PC-3 (cell line): Measurements from ENCODE around the gene ADSS1.

Source experiments
- EZH2phosphoT487 ChIP-seq: fragments of 300-600 bp; sonication (generic); IDR thresholded peaks from 2 replicates; pipeline ENCODE4 v1.6.1; 2018; ENCODE audit warnings: mild to moderate bottlenecking, antibody characterized with exemption, low read length, borderline replicate concordance
- TF ChIP-seq, protein P1 (sequence below): fragments of 300-600 bp; sonication (generic); conservative IDR thresholded peaks from 2 replicates; pipeline ENCODE4 v1.5.1; 2017; ENCODE audit warnings: antibody characterized with exemption, low read depth, mild to moderate bottlenecking, low read length

DNA sequence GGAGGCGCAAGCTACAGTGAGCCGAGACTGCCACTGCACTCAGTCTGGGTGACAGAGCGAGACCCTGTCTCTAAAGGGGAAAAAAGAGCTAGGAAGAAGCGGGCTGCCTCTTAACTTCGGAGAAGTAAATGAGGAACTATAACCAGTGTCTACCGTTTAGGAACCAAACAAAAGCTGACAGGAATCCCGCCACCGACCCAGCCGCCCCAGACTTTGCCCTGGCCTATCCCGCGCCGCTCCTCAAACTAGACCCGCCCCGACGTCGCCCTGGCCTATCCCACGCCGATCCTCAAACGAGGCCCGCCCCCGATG is 28.4 kb downstream of the ADSS1 start:
- no peak for TF ChIP-seq EZH2phosphoT487
- TF ChIP-seq, protein P1, sequence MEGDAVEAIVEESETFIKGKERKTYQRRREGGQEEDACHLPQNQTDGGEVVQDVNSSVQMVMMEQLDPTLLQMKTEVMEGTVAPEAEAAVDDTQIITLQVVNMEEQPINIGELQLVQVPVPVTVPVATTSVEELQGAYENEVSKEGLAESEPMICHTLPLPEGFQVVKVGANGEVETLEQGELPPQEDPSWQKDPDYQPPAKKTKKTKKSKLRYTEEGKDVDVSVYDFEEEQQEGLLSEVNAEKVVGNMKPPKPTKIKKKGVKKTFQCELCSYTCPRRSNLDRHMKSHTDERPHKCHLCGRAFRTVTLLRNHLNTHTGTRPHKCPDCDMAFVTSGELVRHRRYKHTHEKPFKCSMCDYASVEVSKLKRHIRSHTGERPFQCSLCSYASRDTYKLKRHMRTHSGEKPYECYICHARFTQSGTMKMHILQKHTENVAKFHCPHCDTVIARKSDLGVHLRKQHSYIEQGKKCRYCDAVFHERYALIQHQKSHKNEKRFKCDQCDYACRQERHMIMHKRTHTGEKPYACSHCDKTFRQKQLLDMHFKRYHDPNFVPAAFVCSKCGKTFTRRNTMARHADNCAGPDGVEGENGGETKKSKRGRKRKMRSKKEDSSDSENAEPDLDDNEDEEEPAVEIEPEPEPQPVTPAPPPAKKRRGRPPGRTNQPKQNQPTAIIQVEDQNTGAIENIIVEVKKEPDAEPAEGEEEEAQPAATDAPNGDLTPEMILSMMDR = no peak
